ENCODE results near the gene RPRD2. TPM values are rescaled to one million over a fixed set of nuclear protein-coding genes. Genes with fewer than 3 reads are reported as not detected.

RPRD2 gene
- total RNA-seq, 1 donor from 2014 or later, result 33.2 TPM

- DNase-seq (ENCODE audit: low spot score), result no peak
These were observed 149.4 kb downstream of the RPRD2 start for GRCh38 chr1:150513351-150513791.

DNA sequence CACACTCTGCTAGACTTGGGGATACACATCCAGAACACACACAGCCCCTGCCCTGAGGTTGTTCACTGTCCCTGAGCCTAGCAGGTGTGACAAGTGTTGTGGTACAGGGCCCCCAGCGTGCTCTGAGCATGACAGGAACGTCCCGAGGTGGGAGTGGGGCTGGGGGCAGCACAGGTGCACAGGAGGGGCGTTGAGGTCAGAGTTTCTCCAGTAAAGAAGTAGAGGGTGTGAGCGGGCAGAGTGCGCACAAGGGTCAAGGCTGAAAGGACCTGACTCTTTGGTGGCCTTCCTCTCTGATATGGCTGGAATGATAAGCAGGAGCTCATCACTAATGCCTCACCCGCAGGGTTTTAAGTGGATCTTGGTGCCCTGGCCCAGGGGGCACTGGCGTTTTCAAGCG, 150.3 kb downstream of the RPRD2 start:
- DNase-seq (ENCODE audit: low spot score), result no peak

GRCh38 chr1:150514913-150515327, 151.0 kb downstream of the RPRD2 start:
- DNase-seq (ENCODE audit: low spot score), result no peak

GRCh38 chr1:150515328-150516049, 151.5 kb downstream of the RPRD2 start, which contains the start of gene FALEC:
FALEC (plus strand) TSS chr1:150515752.
- DNase-seq (ENCODE audit: low spot score), result peak; percentile 97

DNA sequence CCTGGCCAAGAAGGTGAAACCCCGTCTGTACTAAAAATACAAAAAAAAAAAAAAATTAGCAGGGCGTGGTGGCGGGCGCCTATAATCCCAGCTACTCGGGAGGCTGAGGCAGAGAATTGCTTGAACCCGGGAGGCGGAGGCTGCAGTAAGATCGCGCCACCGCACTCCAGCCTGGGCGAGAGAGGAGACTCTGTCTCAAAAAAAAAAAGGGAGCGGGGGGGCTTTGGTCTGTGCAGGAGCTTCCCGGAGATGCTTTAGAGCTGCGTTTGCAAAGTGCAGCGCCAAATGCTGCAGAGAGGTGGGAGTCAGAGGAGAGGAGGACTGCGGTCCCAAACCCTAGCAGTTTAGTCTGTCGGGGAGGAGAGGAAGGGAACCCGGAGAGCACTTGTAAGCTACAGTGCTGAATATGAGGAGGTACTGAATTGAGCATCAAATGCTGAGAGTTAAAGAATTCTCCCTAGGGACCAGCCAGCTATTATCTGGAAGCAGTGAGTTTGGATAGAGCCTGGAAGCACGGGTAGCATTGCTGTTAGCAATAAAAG, 152.2 kb downstream of the RPRD2 start:
- DNase-seq (ENCODE audit: low spot score), result no peak

GRCh38 chr1:150516616-150517015, 152.7 kb downstream of the RPRD2 start:
- no peak for DNase-seq (ENCODE audit: low spot score)

DNA sequence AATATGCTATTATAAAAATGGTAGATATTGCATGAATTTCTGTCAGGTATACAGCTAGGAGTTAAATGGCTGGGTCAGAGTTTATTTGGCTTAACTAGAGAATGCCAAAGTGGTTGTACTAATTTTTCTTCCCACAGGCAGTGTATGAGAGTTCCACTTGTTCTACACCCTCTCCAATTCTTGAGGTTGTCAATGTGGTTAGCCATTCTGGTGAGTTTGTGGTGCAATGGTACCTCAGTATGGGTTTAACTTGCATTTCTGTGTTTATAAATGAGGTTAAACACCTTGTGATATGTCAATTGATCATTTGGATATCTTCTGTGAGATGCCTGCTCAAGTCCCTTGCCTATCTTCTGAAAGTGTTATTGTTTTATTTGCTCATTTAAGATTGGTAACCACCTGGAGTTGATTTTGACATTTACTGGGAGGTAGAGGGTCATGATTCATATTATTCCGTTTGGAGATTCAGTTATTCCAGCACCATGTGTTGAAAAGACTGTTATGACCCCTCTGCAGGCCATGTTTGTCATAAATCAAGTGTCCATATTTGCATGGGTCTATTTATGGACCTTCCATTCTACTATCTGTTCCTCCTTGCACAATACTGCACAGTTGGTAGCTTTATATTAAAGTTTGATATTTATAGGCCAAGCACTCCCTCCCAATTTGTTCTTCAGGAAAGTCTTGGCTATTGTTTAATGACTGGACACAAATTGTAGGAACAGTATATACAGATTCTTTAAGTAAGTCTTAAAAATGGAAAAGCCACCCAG, 157.4 kb downstream of the RPRD2 start:
- DNase-seq (ENCODE audit: low spot score), result no peak

- DNase-seq (ENCODE audit: low spot score), result no peak
These were observed 161.4 kb downstream of the RPRD2 start for GRCh38 chr1:150525348-150525747.

Other genes starting within 250 kb of the RPRD2 start
- gene PLEKHO1, start 214.2 kb upstream of the RPRD2 start, total RNA-seq, result 56.4 TPM
- gene ANP32E, start 128.0 kb upstream of the RPRD2 start, total RNA-seq, result 20.8 TPM
- gene CA14, start 106.4 kb upstream of the RPRD2 start, total RNA-seq, result 2.4 TPM
- gene APH1A, start 95.1 kb upstream of the RPRD2 start, total RNA-seq, result 145 TPM
- 26.8 TPM for gene C1orf54, start 91.4 kb upstream of the RPRD2 start, total RNA-seq
- gene CIART, start 81.6 kb upstream of the RPRD2 start, total RNA-seq, result 7.7 TPM
- gene MRPS21, start 70.3 kb upstream of the RPRD2 start, total RNA-seq, result 58.9 TPM
- gene PRPF3, start 42.6 kb upstream of the RPRD2 start, total RNA-seq, result 50.8 TPM
- gene TARS2, start 123.3 kb downstream of the RPRD2 start, total RNA-seq, result 28.3 TPM
- gene ECM1, start 144.0 kb downstream of the RPRD2 start, total RNA-seq, result 681 TPM
- gene FALEC, start 151.6 kb downstream of the RPRD2 start, total RNA-seq, result 1.1 TPM
- 17.2 TPM for gene ADAMTSL4, start 185.3 kb downstream of the RPRD2 start, total RNA-seq
- 231 TPM for gene MCL1, start 215.5 kb downstream of the RPRD2 start, total RNA-seq

Data from mucosa of gallbladder (tissue), 1 donor.